ENCODE results near the gene UMAD1.
"Not testable (repeated sequence)": the region's sequence is repeated elsewhere in the genome, so short reads cannot be mapped to it uniquely, and the experiment has no call there.

The UMAD1 gene

DNA sequence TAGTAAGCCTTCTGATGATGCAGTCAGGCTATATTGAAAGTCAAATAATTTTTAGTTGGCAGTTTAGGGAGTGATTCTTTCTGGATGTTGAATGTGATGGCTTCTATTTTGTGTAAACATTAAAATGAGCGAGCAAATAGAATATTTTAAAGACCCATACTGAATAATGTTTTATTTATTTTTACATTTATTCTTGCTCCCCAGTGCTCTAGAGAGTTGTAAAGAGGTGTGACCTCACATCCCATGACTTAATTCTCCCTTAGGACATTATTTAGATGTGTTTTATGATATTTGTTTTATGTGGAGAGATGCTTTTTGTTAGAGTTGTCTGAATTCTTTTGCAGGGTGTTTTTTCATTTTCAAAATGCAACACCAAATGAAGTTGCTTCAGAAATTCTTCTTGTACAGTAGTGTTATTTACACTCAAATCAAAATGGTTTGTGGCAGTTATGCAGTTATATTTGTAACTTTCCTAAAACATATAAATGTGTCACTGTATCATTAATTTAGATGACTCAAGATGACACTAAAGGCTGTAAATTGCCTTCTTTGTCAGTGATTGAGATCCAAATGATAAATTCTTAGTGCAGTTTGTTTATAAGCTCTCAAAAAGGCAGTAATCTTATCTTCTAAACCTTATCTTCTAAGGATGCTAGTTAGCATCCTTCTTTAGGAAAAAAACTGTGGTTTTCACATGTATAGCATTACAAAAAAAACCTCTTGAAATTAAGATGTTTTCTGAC lies 12.4 kb downstream of the UMAD1 start:
- DNase-seq (ENCODE audit: low spot score), result no peak

DNA sequence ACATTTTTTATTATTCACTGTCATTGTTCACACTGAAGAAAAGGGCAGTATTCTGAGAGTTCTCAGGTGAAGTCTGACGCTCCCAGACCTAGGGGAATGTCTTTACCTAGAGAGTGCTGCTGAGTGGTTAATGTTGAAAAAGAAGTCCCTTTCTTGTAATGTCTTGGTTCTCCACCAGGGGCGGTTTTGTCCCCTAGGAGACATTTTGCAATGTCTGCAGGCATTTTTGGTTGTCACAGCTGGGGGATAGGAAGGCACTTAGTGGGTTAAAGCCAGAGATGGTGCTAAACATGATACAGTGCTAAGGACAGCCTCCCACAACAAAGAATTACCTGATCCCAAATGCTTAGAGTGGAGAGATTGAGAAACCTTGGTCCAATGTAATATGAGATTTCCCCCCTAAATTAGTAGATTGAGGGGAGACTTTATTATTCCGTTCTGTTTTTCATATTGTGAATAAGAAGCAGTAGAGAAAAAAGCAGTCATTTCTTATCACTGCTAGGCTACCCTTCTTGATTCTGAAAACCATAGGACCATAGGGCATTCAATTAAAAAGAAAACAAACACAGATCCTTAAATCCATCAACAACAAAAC lies 13.1 kb downstream of the UMAD1 start:
- DNase-seq (ENCODE audit: low spot score), result peak; percentile 41

GRCh38 chr7:7654964-7655715 lies 14.6 kb downstream of the UMAD1 start:
- DNase-seq (ENCODE audit: low spot score), result no peak

DNA sequence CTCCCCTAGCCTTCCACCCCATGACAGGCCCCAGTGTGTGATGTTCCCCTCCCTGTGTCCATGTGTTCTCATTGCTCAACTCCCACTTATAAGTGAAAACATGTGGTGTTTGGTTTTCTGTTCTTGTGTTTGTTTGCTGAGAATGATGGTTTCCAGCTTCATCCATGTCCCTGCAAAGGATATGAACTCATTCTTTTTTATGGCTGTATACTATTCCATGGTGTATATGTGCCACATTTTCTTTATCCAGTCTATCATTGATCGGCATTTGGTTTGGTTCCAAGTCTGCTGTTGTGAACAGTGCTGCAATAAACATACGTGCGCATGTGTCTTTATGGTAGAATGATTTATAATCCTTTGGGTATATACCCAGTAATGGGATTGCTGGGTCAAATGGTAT lies 15.9 kb downstream of the UMAD1 start:
- not testable (repeated sequence) for DNase-seq (ENCODE audit: low spot score)

DNA sequence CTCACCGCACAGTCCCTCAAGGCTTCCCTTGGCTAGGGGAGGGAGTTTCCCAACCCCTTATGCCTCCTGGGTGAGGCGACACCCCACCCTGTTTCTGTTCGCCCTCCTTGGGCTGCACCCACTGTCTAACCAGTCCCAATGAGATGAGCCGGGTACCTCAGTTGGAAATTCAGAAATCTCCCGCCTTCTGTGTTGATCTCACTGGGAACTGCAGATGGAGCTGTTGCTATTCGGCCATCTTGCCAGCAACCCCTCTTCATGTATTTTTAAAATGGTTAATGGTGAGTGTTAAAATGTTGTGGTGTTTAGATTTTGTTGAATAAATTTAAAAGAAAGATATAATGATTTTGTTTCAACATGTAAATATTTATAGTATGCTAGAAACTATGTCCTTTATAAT lies 22.0 kb downstream of the UMAD1 start:
- DNase-seq (ENCODE audit: low spot score), result no peak

- DNase-seq (ENCODE audit: low spot score), result no peak
These were observed 23.7 kb downstream of the UMAD1 start for GRCh38 chr7:7664291-7664690.

DNA sequence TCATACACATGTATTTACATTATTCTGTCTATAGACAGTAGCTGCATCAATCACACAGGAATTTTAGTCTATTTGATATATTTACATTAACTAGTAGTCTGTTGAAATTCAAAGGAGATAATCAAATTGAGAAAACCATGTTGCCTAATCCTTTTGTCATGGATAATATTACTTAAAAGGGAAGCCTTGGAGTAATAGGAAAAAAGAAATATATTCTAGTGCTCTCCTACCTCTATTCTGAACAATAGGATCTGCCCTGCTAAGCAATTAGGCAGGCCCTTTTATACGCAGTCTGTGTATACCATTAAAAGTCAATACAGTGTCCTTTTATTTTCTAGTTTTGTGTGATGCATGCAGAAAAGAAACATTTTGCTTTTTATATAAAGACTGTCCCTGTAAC lies 24.5 kb downstream of the UMAD1 start:
- no peak for DNase-seq (ENCODE audit: low spot score)

GRCh38 chr7:7667187-7667586 lies 26.6 kb downstream of the UMAD1 start:
- no peak for DNase-seq (ENCODE audit: low spot score)

DNA sequence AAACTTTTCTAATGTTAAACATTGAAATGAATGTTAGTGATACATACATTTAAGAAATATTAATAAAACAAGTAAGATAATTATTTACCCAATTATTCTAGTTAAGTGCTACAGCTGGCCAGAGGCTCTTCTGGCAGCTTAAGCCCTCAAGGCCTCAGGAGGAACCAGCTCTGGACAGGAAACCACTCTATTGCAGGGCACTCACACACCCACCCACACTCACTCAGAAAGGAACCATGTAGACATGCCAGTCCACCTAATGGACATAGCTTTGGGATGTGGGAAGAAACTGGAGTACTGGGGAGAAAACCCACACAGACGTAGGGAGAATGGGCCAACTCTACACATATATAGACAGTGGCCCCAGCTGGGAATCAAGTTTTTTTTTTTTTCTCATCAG lies 28.2 kb downstream of the UMAD1 start:
- no peak for DNase-seq (ENCODE audit: low spot score)

DNA sequence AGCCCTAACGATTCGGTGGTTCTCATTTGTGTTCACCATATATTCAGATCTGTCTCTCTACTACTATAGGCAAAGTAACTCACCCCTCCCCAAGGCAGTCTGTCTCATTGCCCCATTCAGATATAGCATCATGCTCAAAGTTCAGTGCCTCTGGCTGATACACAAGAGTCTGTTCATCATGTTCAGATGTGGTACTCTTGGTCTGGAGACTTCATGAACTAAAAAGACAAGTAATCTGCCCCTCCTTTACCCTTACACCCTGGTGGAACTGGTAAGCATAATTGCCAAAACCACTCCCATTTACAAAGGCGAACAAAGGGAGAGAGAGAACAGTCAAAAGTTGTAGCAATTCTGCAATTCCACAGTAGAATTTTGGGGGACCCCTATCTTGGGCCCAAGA lies 29.9 kb downstream of the UMAD1 start:
- DNase-seq (ENCODE audit: low spot score), result no peak

DNA sequence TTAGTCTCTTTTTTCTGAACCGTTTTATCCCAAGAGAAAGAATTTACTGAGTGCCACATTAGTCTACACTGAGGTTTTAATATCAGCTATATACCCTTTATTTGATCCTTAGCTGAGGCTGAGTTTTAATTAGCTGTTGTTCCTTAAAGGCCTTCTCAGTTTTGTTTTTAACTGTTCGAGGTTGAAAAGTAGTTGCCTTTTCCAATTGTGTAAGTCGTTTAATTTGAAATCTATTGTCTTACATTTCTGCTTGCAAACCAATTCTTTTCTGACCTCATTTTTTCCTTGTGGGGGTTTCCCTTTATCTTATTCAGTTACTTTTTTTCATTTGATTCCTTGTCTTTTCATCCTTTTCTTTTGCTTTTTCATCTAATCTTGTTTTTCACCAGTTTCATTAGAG lies 30.8 kb downstream of the UMAD1 start:
- DNase-seq (ENCODE audit: low spot score), result no peak

- DNase-seq (ENCODE audit: low spot score), result no peak
These were observed 32.1 kb downstream of the UMAD1 start for GRCh38 chr7:7672545-7673239.

DNA sequence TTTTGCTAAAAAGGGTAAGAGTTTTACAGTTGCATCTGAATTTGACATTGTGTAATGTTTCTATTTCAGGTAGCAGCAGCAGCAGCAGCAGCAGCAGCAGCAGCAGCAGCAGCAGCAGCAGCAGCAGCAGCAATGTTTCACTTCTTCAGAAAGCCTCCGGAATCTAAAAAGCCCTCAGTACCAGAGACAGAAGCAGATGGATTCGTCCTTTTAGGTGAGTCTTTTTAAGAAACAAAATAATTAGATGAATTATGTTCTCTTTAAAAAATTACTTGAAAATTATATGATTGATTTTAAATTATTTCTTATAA lies 32.6 kb downstream of the UMAD1 start:
- no peak for DNase-seq (ENCODE audit: low spot score)

DNA sequence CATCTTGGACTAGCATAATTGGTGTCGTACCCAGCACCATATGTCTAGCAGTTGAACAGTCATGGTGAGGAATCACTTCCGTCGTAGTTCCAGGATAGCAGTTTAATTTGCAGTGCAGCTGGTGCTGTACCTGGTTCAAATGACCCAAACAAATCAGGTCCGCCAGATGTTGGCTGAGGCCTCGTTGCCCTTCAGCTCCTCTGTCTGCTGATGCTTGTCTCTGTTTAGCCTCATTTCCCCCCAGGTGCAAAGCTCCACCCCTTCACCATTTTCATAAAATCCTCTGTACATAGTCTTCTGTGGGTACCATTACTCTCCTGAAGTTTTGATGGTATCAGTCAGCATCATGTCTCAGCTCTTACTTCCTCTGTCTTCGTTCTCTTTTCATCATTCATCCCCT lies 35.1 kb downstream of the UMAD1 start:
- DNase-seq (ENCODE audit: low spot score), result no peak

DNA sequence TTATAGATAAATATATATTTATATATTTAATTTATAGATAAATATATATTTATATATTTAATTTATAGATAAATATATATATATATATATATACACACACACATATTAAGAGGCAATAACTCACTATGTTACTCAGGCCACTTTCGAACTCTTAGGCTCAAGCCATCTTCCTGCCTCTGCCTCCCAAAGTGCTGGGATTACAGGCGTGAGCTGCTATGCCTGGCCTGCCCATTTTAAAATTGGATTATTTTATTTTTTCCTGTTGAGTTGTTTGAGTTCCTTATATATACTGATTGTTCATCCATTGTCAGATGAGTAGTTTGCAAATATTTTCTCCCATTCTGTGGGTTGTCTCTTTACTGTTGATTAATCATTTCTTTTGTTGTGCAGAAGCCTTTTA lies 39.1 kb downstream of the UMAD1 start:
- not testable (repeated sequence) for DNase-seq (ENCODE audit: low spot score)

- DNase-seq (ENCODE audit: low spot score), result peak; percentile 70
These were observed 40.8 kb downstream of the UMAD1 start for GRCh38 chr7:7681191-7681935.

GRCh38 chr7:7681936-7682329 lies 41.4 kb downstream of the UMAD1 start:
- no peak for DNase-seq (ENCODE audit: low spot score)

DNA sequence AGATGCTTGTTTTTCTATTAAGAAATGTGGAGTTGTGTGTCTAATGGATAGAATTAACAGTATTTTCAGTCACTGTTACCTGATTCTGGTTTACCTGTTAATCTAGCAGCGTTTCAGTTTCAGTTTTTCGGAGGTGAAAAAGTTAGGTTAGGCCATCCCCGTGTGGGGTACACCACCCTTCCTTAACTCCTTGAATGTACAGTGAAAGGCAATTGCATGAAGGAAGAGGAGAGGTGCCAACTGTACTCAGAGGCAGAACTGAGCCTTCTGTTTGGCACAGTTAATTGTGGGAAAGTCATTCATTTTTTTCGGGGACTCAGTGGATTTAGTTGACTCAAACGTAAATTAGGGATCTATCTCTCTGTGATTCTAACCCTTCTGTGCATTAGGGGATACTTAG lies 42.3 kb downstream of the UMAD1 start:
- DNase-seq (ENCODE audit: low spot score), result no peak

DNA sequence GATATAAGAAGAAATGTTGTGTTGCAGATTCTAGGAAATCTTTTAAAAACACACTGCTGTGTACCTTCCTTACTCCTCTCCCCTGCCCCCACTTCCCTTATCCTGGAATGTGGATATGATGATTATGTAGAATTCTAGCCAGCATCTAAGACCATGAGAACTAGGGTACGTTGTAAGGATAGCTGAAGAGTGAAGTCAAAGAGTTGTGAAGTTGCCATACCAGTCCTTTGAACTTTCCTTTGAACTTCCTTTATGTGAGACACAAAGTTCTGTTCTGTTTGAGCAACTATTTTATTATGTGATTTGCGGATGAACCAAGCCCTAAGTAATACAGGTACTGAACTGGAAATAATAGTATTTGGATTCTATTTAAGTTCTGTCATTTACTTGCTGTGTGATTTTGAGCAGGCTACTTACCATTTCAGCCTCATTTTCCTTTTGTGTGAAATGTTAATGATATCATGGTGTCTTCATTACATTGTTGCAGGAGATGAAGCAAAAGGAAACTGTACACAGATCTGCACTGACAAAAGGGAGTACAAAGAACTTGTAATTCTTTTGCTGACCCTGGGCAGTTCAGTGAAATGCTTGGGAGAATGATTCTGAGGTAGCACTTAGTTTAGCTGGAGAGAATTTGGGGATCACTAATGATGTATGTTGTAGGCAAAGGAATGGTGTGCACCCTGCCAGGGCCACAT lies 46.4 kb downstream of the UMAD1 start:
- DNase-seq (ENCODE audit: low spot score), result no peak

DNA sequence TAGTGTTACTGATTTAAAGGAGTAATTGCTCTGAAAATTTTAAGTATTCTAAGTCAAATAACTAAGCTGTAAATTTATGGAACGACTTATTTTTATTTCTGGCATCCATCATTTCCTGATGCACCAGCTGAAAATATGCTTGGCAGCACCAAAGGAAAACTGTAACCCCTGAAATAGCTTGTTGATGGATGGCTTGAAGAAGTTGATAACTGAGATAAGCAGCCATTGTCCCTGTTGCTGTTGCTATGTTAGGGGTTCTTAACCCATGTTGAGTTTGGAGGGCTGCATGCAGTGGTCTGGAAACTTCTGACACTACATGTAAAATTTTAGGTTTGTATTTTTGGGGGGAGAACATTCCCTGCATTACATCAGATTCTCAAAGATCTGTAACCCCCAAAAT lies 47.2 kb downstream of the UMAD1 start:
- no peak for DNase-seq (ENCODE audit: low spot score)

DNA sequence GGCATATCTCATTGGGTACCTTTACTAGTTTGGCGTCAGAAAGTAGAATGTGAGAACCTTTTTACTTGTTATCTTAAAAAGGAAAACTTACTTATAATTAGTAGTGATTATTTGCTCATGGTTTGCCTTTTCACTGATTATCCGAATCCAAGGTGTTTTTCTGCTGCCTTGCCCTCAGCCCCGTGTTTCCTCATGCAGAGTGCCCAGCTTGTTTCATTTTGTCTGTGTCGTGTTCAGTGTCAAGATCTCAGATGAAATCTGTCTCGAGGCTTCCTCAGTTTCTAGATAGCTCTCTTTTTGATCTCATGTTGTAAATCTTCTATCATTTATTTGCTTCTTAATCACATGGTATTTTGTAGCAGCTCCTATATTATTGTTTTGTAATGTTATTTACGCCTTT lies 47.8 kb downstream of the UMAD1 start:
- DNase-seq (ENCODE audit: low spot score), result no peak

- DNase-seq (ENCODE audit: low spot score), result no peak
These were observed 48.4 kb downstream of the UMAD1 start for GRCh38 chr7:7688956-7689355.
